KMS-11 (cell line): ENCODE data around the gene SUCO.

Experiments used
- H2AFZ ChIP-seq: fragments of 200-600 bp; sonication (generic); 2 replicates; pipeline ENCODE4 v1.6.1; 2016; ENCODE audit warnings: antibody characterized with exemption, mixed run types, low read depth
- H3K27ac ChIP-seq: fragments of 200-600 bp; sonication (generic); 2 replicates; pipeline ENCODE4 v1.6.1; 2016; ENCODE audit warnings: mild to moderate bottlenecking, mixed run types
- H3K27me3 ChIP-seq: fragments of 200-600 bp; sonication (generic); 2 replicates; pipeline ENCODE4 v1.6.1; 2017; ENCODE audit warnings: mild to moderate bottlenecking, low read depth, mixed run types, moderate library complexity; ENCODE audit not compliant: insufficient read depth
- H3K36me3 ChIP-seq: fragments of 200-600 bp; sonication (generic); 2 replicates; pipeline ENCODE4 v1.6.1; 2017; ENCODE audit warnings: mild to moderate bottlenecking, mixed run types; ENCODE audit not compliant: insufficient read depth
- H3K4me1 ChIP-seq: fragments of 200-600 bp; sonication (generic); 2 replicates; pipeline ENCODE4 v1.6.1; 2016; ENCODE audit warnings: mild to moderate bottlenecking, low read depth, mixed run types; ENCODE audit not compliant: poor library complexity, severe bottlenecking
- H3K4me2 ChIP-seq: fragments of 200-600 bp; sonication (generic); 2 replicates; pipeline ENCODE4 v1.7.0; 2016; ENCODE audit warnings: mild to moderate bottlenecking, mixed run types
- H3K4me3 ChIP-seq: fragments of 200-600 bp; sonication (generic); IDR thresholded peaks from 2 replicates; pipeline ENCODE4 v1.6.1; 2017; ENCODE audit warnings: low read depth, low read length, mixed read lengths; ENCODE audit not compliant: insufficient read depth
- H3K79me2 ChIP-seq: fragments of 200-600 bp; sonication (generic); 2 replicates; pipeline ENCODE4 v1.6.1; 2016; ENCODE audit warnings: low read depth, mixed run types; ENCODE audit not compliant: insufficient read depth
- H3K9ac ChIP-seq: fragments of 200-600 bp; sonication (generic); 2 replicates; pipeline ENCODE4 v1.6.1; 2016; ENCODE audit warnings: mild to moderate bottlenecking, mixed run types
- H4K20me1 ChIP-seq: fragments of 200-600 bp; sonication (generic); 2 replicates; pipeline ENCODE4 v1.6.1; 2016; ENCODE audit warnings: mild to moderate bottlenecking, mixed run types; ENCODE audit not compliant: insufficient read depth
- CTCF ChIP-seq: fragments of 200-600 bp; sonication (generic); conservative IDR thresholded peaks from 2 replicates; pipeline ENCODE4 v1.6.1; 2017; ENCODE audit warnings: low read depth, mild to moderate bottlenecking, antibody characterized with exemption, low read length, moderate library complexity, mixed read lengths

The SUCO gene

GRCh38 chr1:172629170-172629569, 96.2 kb downstream of the SUCO start:
- no peak for TF ChIP-seq CTCF
- H3K79me2 ChIP-seq, result no peaks in the 10 kb centered on the region
- H3K27ac ChIP-seq, result no peak overlapping the region
- H2AFZ ChIP-seq, result no peak overlapping the region
- no peaks in the 10 kb centered on the region for H3K27me3 ChIP-seq
- no peaks in the 10 kb centered on the region for H3K4me1 ChIP-seq
- no peak overlapping the region for H3K9ac ChIP-seq
- no peaks in the 10 kb centered on the region for H3K36me3 ChIP-seq
- H3K4me2 ChIP-seq, result no peak overlapping the region
- H3K4me3 ChIP-seq, result no peak overlapping the region
- no peaks in the 10 kb centered on the region for H4K20me1 ChIP-seq

GRCh38 chr1:172629638-172630037, 96.7 kb downstream of the SUCO start:
- no peaks in the 10 kb centered on the region for H3K36me3 ChIP-seq
- H4K20me1 ChIP-seq, result no peaks in the 10 kb centered on the region
- H3K27me3 ChIP-seq, result no peaks in the 10 kb centered on the region
- H3K4me1 ChIP-seq, result no peaks in the 10 kb centered on the region
- no peak overlapping the region for H3K9ac ChIP-seq
- no peak for TF ChIP-seq CTCF
- H3K4me2 ChIP-seq, result no peak overlapping the region
- H2AFZ ChIP-seq, result no peak overlapping the region
- H3K4me3 ChIP-seq, result no peak overlapping the region
- no peaks in the 10 kb centered on the region for H3K79me2 ChIP-seq
- no peak overlapping the region for H3K27ac ChIP-seq

GRCh38 chr1:172630056-172630818, 97.3 kb downstream of the SUCO start:
- no peak overlapping the region for H3K27ac ChIP-seq
- H3K4me3 ChIP-seq, result no peak overlapping the region
- H3K27me3 ChIP-seq, result no peaks in the 10 kb centered on the region
- no peaks in the 10 kb centered on the region for H3K36me3 ChIP-seq
- no peaks in the 10 kb centered on the region for H3K4me1 ChIP-seq
- no peaks in the 10 kb centered on the region for H4K20me1 ChIP-seq
- H2AFZ ChIP-seq, result no peak overlapping the region
- no peak overlapping the region for H3K4me2 ChIP-seq
- H3K79me2 ChIP-seq, result no peaks in the 10 kb centered on the region
- TF ChIP-seq CTCF, result no peak
- no peak overlapping the region for H3K9ac ChIP-seq

- no peak overlapping the region for H2AFZ ChIP-seq
- H3K9ac ChIP-seq, result no peak overlapping the region
- H3K4me1 ChIP-seq, result no peaks in the 10 kb centered on the region
- no peaks in the 10 kb centered on the region for H3K27me3 ChIP-seq
- no peak for TF ChIP-seq CTCF
- H3K4me2 ChIP-seq, result no peak overlapping the region
- H3K79me2 ChIP-seq, result no peaks in the 10 kb centered on the region
- H4K20me1 ChIP-seq, result no peaks in the 10 kb centered on the region
- H3K4me3 ChIP-seq, result no peak overlapping the region
- no peak overlapping the region for H3K27ac ChIP-seq
- no peaks in the 10 kb centered on the region for H3K36me3 ChIP-seq
Measured at GRCh38 chr1:172630868-172631267, 97.9 kb downstream of the SUCO start.
